IPS DF 6.9 (cell line): ENCODE data around the gene PHB1.
"Not testable (repeated sequence)": the region's sequence is repeated elsewhere in the genome, so short reads cannot be mapped to it uniquely, and the experiment has no call there.

ENCODE experiments used
- DNase-seq: peaks from one replicate; pipeline ENCODE4 v3.0.0-alpha.2; 2013; ENCODE audit warnings: low read depth, low spot score
- H3K27ac ChIP-seq: one replicate; pipeline ENCODE4 v1.5.1; 2013; ENCODE audit warnings: low read length, control low read depth
- H3K27me3 ChIP-seq: 2 replicates; pipeline ENCODE4 v1.6.1; 2013; ENCODE audit warnings: mild to moderate bottlenecking, low read length; ENCODE audit not compliant: control insufficient read depth, insufficient read depth
- H3K36me3 ChIP-seq: 2 replicates; pipeline ENCODE4 v1.6.1; 2013; ENCODE audit warnings: low read length; ENCODE audit not compliant: control insufficient read depth, insufficient read depth
- H3K4me1 ChIP-seq: 2 replicates; pipeline ENCODE4 v1.6.1; 2013; ENCODE audit warnings: low read length; ENCODE audit not compliant: control insufficient read depth, insufficient read depth
- H3K4me3 ChIP-seq: 2 replicates; pipeline ENCODE4 v1.5.1; 2013; ENCODE audit warnings: mild to moderate bottlenecking, low read length
- H3K9me3 ChIP-seq: 2 replicates; pipeline ENCODE4 v1.6.1; 2013; ENCODE audit warnings: low read length, inconsistent platforms; ENCODE audit not compliant: control insufficient read depth, insufficient read depth
- WGBS: extraction: QIAGEN DNeasy Blood & Tissue Kit; methylation state at CpG from one replicate; pipeline ENCODE4 v1.1.7; 2013; ENCODE audit warnings: mixed read lengths, missing lambda C conversion rate; ENCODE audit not compliant: insufficient read length, insufficient coverage; 5-methylcytosine and 5-hydroxymethylcytosine counted together

The PHB1 gene

GRCh38 chr17:49379926-49380325, 34.8 kb downstream of the PHB1 start:
- H3K4me1 ChIP-seq = peaks cover 4% of the 10 kb centered on the region
- H3K27me3 ChIP-seq = no peaks in the 10 kb centered on the region
- H3K36me3 ChIP-seq = no peaks in the 10 kb centered on the region
- WGBS = no CpG with 5 or more reads among the region's 4 CpGs
- H3K4me3 ChIP-seq = no peak overlapping the region
- DNase-seq = no peak
- no peaks in the 10 kb centered on the region for H3K9me3 ChIP-seq
- no peak overlapping the region for H3K27ac ChIP-seq

GRCh38 chr17:49378311-49378710, 36.4 kb downstream of the PHB1 start:
- Histone ChIP-seq H3K36me3 (no peaks in the 10 kb centered on the region), H3K27ac (no peak overlapping the region), H3K4me3 (no peak overlapping the region), H3K9me3 (no peaks in the 10 kb centered on the region), H3K4me1 (peaks cover 4% of the 10 kb centered on the region), H3K27me3 (no peaks in the 10 kb centered on the region)
- no CpG with 5 or more reads among the region's 5 CpGs for WGBS
- no peak for DNase-seq

GRCh38 chr17:49375544-49375943, 39.1 kb downstream of the PHB1 start:
- H3K4me3 ChIP-seq = no peak overlapping the region
- DNase-seq = no peak
- no CpG with 5 or more reads among the region's 1 CpG for WGBS

GRCh38 chr17:49373115-49373514, 41.6 kb downstream of the PHB1 start:
- Histone ChIP-seq H3K4me1 (peaks cover 7% of the 10 kb centered on the region), H3K27ac (no peak overlapping the region), H3K27me3 (no peaks in the 10 kb centered on the region), H3K4me3 (no peak overlapping the region), H3K36me3 (no peaks in the 10 kb centered on the region), H3K9me3 (no peaks in the 10 kb centered on the region)
- WGBS = no CpG with 5 or more reads among the region's 6 CpGs
- DNase-seq = no peak

More at GRCh38 chr17:49375544-49375943, 39.1 kb downstream of the PHB1 start:
- no peak overlapping the region for H3K27ac ChIP-seq
- no peaks in the 10 kb centered on the region for H3K36me3 ChIP-seq
- H3K4me1 ChIP-seq = peaks cover 6% of the 10 kb centered on the region
- no peaks in the 10 kb centered on the region for H3K27me3 ChIP-seq
- H3K9me3 ChIP-seq = no peaks in the 10 kb centered on the region

- Histone ChIP-seq H3K4me3 (no peak overlapping the region), H3K4me1 (peaks cover 7% of the 10 kb centered on the region), H3K27me3 (no peaks in the 10 kb centered on the region), H3K27ac (no peak overlapping the region), H3K36me3 (no peaks in the 10 kb centered on the region), H3K9me3 (no peaks in the 10 kb centered on the region)
- DNase-seq = no peak
- WGBS = no CpG with 5 or more reads among the region's 7 CpGs
These were observed 42.3 kb downstream of the PHB1 start for GRCh38 chr17:49372425-49372824.

DNA sequence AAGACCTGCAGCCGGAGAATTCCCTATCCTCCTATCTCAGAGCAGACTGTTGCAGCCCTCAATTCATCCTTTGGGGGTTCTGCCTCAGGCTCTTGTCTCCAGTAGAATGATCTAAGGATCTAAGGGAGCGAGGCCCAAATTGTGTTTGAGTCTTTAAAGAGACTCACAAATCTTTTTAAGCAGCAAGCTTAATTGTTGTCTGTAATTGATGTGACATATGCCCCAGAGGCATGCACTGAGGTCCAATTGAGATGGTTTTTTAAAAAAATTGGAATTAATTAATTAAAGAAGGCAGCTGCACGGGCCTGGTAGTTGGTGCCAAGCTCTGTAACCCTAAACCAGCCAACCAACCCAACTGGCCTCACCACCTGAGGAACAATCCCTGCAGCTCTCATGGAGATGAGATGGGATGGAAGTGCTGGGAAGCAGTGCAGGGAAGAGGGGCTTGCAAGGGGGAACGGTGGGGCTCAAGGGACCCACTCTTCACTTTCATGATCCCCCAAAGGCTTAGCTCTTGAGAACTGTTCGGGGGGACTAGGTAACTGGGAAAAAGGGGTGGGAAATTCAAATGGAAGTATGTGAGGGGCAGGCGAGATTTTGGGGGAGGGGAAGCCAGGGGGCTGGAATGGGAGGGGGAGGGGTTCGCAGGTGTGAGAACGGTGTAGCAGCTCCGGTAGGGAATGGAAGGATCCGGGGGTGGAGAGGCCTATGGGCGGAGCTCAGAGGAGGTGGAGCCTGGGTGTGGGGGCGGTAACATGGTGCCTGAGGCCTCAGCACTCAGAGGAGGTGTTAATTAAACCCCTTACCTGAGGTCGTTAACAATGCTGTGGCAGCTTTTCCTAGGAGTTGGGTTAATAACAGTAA, 43.5 kb downstream of the PHB1 start:
- Histone ChIP-seq H3K27me3 (no peaks in the 10 kb centered on the region), H3K9me3 (no peaks in the 10 kb centered on the region), H3K4me1 (0 out of 2 replicates have a peak, but pooled peaks cover 4% of the 10 kb centered on the region), H3K36me3 (no peaks in the 10 kb centered on the region), H3K4me3 (no peak overlapping the region), H3K27ac (no peak overlapping the region)
- no CpG with 5 or more reads among the region's 13 CpGs for WGBS
- peak; percentile 80 for DNase-seq

DNA sequence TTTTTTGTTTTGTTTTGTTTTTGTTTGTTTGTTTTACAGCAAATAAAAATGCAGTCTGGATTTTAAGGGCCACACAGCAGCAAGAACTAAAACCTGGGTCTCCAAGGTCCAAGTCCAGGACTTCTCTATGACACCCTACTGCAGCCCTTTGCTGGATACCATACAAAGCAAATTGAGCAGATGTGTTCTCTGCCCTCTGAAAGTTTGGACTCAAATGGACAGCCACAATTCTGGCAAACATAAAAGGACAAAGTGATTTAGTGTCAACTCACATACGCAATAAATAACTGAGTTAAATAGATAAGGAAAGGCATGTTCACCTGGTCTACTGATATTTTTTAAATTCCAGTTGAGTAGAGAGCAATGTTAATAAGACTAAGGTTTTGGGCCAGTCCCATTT, 44.9 kb downstream of the PHB1 start:
- WGBS = no CpG with 5 or more reads among the region's 1 CpG
- Histone ChIP-seq H3K4me3 (no peak overlapping the region), H3K4me1 (0 out of 2 replicates have a peak, but pooled peaks cover 4% of the 10 kb centered on the region), H3K27me3 (no peaks in the 10 kb centered on the region), H3K9me3 (no peaks in the 10 kb centered on the region), H3K36me3 (no peaks in the 10 kb centered on the region), H3K27ac (no peak overlapping the region)
- no peak for DNase-seq

- Histone ChIP-seq H3K4me3 (no peak overlapping the region), H3K27ac (no peak overlapping the region), H3K36me3 (no peaks in the 10 kb centered on the region), H3K9me3 (no peaks in the 10 kb centered on the region), H3K4me1 (0 out of 2 replicates have a peak, but pooled peaks cover 4% of the 10 kb centered on the region), H3K27me3 (no peaks in the 10 kb centered on the region)
- WGBS = no CpG with 5 or more reads among the region's 1 CpG
- DNase-seq = no peak
These were observed 45.6 kb downstream of the PHB1 start for GRCh38 chr17:49369089-49369488.

GRCh38 chr17:49365667-49366066, 49.0 kb downstream of the PHB1 start:
- Histone ChIP-seq H3K4me1 (peaks cover 2% of the 10 kb centered on the region; the same call in 1 of the 2 replicates), H3K36me3 (no peaks in the 10 kb centered on the region), H3K27me3 (no peaks in the 10 kb centered on the region), H3K4me3 (no peak overlapping the region), H3K27ac (no peak overlapping the region), H3K9me3 (no peaks in the 10 kb centered on the region)
- no peak for DNase-seq
- no CpG with 5 or more reads among the region's 2 CpGs for WGBS

- WGBS = no CpG with 5 or more reads among the region's 10 CpGs
- H3K36me3 ChIP-seq, H3K4me1 ChIP-seq, H3K27me3 ChIP-seq, H3K9me3 ChIP-seq, DNase-seq, H3K4me3 ChIP-seq, H3K27ac ChIP-seq: not testable (repeated sequence)
These were observed 49.6 kb downstream of the PHB1 start for GRCh38 chr17:49365126-49365525.

GRCh38 chr17:49364119-49364518, 50.6 kb downstream of the PHB1 start:
- Histone ChIP-seq H3K27ac (no peak overlapping the region), H3K36me3 (no peaks in the 10 kb centered on the region), H3K27me3 (no peaks in the 10 kb centered on the region), H3K4me1 (peaks cover 2% of the 10 kb centered on the region), H3K4me3 (no peak overlapping the region), H3K9me3 (no peaks in the 10 kb centered on the region)
- no peak for DNase-seq
- no CpG with 5 or more reads among the region's 2 CpGs for WGBS
